Stimulated activated naive CD8-positive, alpha-beta T cell treated with anti-CD3 and anti-CD28 coated beads, Interleukin-15, amount 100 ng/mL, for 72 hours (primary cell): ENCODE data around the gene CCDC24.

ENCODE experiments used
- ATAC-seq: fragments of 150-1000 bp; cut with Tn5 transposase; 2 replicates; pipeline ENCODE4 v1.10.0; 2021; ENCODE audit warnings: mild to moderate bottlenecking, moderate library complexity
- DNase-seq, 2 donors: peaks; one replicate each; pipeline ENCODE4 v3.0.0; 2021 to 2022
- H3K27ac Mint-ChIP-seq, 2 donors: one replicate each; pipeline ENCODE4 v1.8.0; 2022; ENCODE audit warnings: mild to moderate bottlenecking in 2 of 2, mixed read lengths in 2 of 2, moderate library complexity in 2 of 2
- H3K27me3 Mint-ChIP-seq: one replicate; pipeline ENCODE4 v1.8.0; 2022; ENCODE audit warnings: mixed read lengths
- H3K4me1 Mint-ChIP-seq: one replicate; pipeline ENCODE4 v1.8.0; 2022; ENCODE audit warnings: mild to moderate bottlenecking, mixed read lengths
- H3K4me3 Mint-ChIP-seq, 2 donors: one replicate each; pipeline ENCODE4 v1.8.0; 2022; ENCODE audit warnings: mild to moderate bottlenecking in 2 of 2, mixed read lengths in 2 of 2, moderate library complexity in 1 of 2
- H3K9me3 Mint-ChIP-seq, 2 donors: one replicate each; pipeline ENCODE4 v1.8.0; 2022; ENCODE audit warnings: mixed read lengths in 2 of 2

Gene CCDC24

DNA sequence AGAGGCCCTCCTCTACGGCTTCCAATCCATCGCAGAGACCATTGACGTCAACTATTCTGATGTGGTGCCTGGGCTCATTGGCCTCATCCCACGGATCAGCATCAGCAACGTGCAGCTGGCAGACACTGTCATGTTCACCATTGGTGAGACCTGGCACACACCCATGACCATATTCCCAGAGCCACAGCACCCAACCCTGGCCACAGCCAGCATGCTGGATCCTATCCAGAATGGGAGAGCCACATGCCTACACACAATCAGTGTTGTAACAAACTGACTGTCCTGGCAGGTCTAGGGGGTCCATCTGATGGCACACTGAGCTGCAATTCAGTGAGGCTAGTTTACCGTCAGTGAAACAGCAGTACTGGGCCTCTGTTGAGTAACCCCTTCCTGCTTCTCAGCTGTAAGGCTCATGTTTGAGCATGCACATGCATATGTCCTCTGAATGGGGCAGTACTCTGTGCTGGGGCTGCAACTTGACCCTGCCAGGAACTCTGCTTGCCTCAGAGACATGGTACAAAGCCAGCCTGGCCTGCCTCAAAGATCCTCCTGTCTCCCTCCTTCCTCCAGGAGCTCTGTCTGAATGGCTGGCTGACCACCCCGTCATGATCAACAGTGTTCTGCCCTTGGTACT is 33.9 kb upstream of the CCDC24 start:
- Mint-ChIP-seq H3K4me1 (no peaks in the 10 kb centered on the region), H3K27me3 (no peaks in the 10 kb centered on the region), H3K9me3 (no peaks in the 10 kb centered on the region), H3K4me3 (no peak overlapping the region), H3K27ac (no peak overlapping the region)
- ATAC-seq (no peak), DNase-seq (no peak)

DNA sequence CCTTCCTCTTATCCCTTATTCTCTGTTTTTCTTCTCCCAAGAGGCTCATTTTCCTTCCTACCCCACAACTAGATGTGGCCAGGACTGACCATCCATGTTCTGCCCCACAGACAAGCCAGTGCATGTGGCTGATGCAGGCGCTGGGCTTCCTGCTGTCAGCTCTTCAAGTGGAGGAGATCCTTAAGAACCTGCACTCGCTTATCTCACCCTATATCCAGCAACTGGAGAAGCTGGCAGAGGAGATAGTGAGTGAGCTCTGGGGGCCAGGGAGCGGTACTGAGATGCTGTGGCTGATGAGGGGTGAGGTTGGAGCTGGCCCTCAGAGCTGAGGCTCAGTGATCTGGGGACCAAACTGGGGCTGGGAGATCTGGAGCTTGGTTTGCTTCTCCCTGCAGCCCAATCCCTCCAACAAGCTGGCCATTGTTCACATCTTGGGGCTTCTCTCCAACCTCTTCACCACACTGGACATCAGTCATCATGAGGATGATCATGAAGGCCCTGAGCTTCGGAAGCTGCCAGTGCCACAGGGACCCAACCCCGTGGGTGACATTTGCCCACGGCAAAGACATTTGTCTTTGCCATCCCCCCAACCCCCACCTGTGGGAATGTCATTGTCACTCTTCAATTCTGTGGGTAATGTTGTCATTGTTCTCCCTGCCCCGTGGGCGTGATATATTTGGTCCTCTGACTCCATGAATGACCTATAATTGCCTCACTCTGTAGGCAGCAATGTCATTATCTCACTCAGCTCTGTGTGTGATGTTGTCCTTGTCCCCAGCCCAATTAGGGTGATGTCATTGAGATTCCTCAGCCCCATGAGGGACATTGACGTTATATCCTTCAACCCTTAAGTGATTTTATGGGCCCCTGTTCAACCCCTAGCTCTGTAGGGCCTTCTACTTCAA is 32.8 kb upstream of the CCDC24 start:
- Mint-ChIP-seq H3K27me3 (no peaks in the 10 kb centered on the region), H3K27ac (no peak overlapping the region), H3K4me3 (no peak overlapping the region), H3K9me3 (no peaks in the 10 kb centered on the region), H3K4me1 (no peaks in the 10 kb centered on the region)
- no peak for ATAC-seq
- no peak for DNase-seq

DNA sequence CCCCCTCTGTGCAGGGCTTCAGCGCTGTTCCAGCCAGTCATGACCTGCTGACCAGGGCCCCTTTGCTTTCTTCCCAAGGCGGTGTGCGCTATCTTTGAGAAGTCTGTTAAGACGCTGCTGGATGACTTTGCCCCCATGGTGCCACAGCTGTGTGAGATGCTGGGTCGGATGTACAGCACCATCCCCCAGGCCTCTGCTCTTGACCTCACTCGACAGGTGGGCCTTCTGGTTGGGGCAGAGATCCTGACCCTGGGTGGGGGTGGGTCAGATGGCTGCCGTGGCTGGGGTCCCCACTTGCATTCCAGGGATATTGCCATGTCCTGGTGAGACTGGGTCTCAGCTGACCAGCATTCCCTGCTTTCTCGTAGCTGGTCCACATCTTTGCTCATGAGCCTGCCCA is 30.6 kb upstream of the CCDC24 start:
- Mint-ChIP-seq H3K27ac (no peak overlapping the region), H3K9me3 (no peaks in the 10 kb centered on the region)

DNA sequence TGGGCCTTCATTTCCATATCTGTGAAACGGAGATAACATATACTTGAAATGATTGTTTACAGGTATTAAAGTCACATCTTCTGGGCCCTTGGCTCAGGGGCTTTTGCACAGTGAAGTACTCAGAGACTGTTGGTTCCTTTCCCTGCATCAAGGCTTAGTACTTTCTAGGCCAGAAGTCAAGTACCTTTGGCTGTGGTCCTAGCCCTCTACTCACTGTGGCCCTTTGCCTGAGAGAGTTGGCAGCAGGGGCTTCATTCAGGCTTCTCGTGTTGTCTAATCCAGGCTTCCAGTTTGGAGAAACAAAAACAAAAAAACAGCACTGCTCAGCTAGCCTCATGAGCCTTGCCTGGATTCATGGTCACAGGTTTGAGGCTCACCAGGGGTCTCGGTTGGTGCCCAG is 29.7 kb upstream of the CCDC24 start:
- Mint-ChIP-seq H3K4me3 (no peak overlapping the region), H3K27ac (no peak overlapping the region), H3K27me3 (no peaks in the 10 kb centered on the region)

More for the DNA sequence above, 30.6 kb upstream of the CCDC24 start:
- no peaks in the 10 kb centered on the region for H3K27me3 Mint-ChIP-seq
- H3K4me3 Mint-ChIP-seq, result no peak overlapping the region
- ATAC-seq (no peak), DNase-seq (no peak)
- H3K4me1 Mint-ChIP-seq, result no peaks in the 10 kb centered on the region

DNA sequence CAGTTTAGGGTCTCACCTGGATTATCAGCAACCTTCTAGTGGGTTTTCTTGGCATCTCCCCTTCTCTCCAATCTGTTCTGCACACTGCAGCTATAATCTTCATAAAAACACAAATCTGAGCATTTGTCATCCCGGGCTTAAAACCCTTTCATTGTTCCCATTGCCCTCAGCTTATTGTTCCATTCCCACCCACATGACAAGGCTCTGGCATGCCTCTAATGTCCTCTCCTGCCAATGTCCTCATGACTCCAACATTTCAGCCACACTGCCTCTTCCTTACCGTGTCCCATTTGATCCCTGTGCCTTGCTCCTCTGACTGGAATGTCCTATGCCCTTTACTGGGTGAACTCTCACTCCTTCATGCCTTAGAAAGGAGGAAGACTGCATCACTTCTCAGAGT is 29.1 kb upstream of the CCDC24 start:
- Mint-ChIP-seq H3K27me3 (no peaks in the 10 kb centered on the region), H3K27ac (no peak overlapping the region), H3K9me3 (no peaks in the 10 kb centered on the region), H3K4me3 (no peak overlapping the region), H3K4me1 (no peaks in the 10 kb centered on the region)
- no peak for DNase-seq
- no peak for ATAC-seq

More for the DNA sequence above, 29.7 kb upstream of the CCDC24 start:
- no peaks in the 10 kb centered on the region for H3K4me1 Mint-ChIP-seq
- DNase-seq (no peak), ATAC-seq (no peak)
- no peaks in the 10 kb centered on the region for H3K9me3 Mint-ChIP-seq

DNA sequence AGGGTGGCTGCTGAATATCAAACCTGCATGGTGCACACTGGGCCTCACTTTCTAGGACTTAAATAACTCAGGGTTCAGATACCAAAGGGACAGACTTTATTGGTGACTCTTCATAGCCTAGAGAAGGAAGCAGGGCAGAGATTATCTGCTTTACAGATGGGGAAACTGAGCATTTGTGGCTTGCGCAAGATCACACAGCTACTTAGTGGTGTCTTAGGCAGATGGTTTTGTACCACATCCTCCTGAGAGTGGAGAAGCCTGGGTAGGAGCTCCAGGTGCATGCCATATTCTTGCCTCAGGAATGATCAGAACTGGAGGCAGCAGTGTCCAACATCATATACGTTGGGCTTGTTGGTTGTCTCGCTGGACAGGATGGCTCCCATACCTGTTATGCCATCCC is 28.4 kb upstream of the CCDC24 start:
- Mint-ChIP-seq H3K4me1 (no peaks in the 10 kb centered on the region), H3K27ac (no peak overlapping the region), H3K9me3 (no peaks in the 10 kb centered on the region), H3K27me3 (no peaks in the 10 kb centered on the region), H3K4me3 (no peak overlapping the region)
- DNase-seq (no peak), ATAC-seq (no peak)

DNA sequence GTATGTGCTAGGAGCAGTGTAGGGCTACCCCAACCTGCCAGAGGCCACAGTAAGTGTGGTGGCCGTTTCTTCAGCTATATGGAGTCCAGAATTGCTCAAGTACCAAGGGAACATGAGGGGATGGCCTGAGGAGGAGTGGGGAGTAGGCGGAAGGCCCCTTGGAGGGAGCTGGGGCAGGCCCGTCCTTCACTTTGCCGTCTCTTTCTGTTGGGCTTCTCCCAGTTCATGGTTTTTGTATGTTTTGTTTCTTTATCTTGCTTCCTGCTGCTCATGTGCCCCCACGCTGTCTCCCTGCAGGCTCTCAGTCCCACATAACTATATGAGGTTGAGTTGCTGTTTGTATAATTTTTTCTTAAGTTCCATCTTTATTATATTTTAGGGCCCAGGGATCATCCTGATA is 27.5 kb upstream of the CCDC24 start:
- Mint-ChIP-seq H3K27ac (no peak overlapping the region), H3K4me1 (no peaks in the 10 kb centered on the region), H3K27me3 (no peaks in the 10 kb centered on the region), H3K4me3 (no peak overlapping the region), H3K9me3 (no peaks in the 10 kb centered on the region)
- ATAC-seq, result no peak
- no peak for DNase-seq

DNA sequence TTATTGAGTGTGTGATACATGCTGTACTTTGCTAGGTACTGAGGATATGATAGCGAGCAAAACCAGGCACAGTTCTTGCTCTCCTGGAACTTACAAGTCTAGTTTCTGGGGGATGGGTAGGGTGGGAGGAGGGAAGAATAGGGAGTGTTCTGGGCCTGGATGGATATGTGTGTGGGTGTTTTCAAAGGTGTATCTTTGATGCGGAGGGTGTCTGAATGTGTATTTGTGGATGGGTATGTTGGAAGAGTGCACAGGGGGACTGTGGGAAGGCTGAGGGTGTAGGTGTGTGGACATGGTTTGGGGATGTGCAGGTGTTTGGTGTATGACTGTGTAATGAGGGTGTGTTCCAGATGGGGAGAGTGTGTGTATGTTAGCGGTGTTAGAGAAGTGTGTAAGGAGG is 26.1 kb upstream of the CCDC24 start:
- no peaks in the 10 kb centered on the region for H3K27me3 Mint-ChIP-seq
- DNase-seq (no peak), ATAC-seq (no peak)
- no peak overlapping the region for H3K4me3 Mint-ChIP-seq
- H3K27ac Mint-ChIP-seq, result no peak overlapping the region
- peaks cover 12% of the 10 kb centered on the region for H3K4me1 Mint-ChIP-seq
- no peaks in the 10 kb centered on the region for H3K9me3 Mint-ChIP-seq

DNA sequence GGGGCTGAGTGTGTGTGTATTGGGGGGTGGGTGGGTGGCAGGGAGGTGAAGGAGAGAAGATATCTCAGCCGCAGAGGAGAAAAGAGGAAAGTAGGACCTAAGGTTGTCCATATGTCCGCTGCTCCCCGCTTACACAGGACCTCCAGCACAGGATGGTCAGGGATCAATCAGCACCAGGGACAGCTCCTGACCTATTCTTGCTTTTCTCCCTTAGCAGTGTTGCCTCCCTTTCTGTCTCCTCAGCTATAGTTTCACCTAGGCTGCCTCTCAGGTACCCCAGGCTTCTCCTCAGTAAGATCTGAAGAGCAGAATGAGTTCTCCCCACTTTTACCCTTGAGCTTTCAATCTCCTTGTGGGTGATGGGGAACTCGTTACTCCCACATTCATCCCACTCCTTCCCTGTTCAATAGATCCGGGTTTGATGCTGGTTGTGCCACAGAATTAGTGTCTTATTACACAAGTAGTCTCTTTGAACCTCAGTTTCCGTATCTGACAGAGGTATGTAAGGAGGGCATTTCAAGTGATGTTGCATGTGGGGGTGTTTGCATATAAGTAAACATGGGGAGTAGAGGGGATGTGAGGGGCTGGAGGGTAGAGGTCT is 23.0 kb upstream of the CCDC24 start:
- H3K9me3 Mint-ChIP-seq, result no peaks in the 10 kb centered on the region
- H3K4me1 Mint-ChIP-seq, result peaks cover 33% of the 10 kb centered on the region
- ATAC-seq (no peak), DNase-seq (no peak)
- no peak overlapping the region for H3K27ac Mint-ChIP-seq
- no peak overlapping the region for H3K4me3 Mint-ChIP-seq
- no peaks in the 10 kb centered on the region for H3K27me3 Mint-ChIP-seq

DNA sequence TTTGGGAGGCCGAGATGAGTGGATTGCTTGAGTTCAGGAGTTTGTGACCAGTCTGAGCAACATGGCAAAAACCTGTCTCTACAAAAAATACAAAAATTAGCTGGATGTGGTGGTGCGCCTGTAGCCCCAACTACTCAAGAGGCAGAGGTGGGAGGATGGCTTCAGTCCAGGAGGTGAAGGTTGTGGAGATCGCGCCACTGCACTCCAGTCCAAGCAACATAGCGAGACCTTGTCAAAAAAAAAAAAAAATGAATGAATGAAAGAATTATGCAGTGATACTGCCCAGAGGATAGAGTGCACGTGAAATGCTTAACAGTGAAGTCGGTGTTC is 22.0 kb upstream of the CCDC24 start:
- H3K27me3 Mint-ChIP-seq, result no peaks in the 10 kb centered on the region
- DNase-seq (no peak), ATAC-seq (no peak)
- H3K9me3 Mint-ChIP-seq, result no peaks in the 10 kb centered on the region
- peak overlapping the region; percentile 89 to 98 for H3K4me3 Mint-ChIP-seq
- no peak overlapping the region for H3K27ac Mint-ChIP-seq
- H3K4me1 Mint-ChIP-seq, result peaks cover 42% of the 10 kb centered on the region

DNA sequence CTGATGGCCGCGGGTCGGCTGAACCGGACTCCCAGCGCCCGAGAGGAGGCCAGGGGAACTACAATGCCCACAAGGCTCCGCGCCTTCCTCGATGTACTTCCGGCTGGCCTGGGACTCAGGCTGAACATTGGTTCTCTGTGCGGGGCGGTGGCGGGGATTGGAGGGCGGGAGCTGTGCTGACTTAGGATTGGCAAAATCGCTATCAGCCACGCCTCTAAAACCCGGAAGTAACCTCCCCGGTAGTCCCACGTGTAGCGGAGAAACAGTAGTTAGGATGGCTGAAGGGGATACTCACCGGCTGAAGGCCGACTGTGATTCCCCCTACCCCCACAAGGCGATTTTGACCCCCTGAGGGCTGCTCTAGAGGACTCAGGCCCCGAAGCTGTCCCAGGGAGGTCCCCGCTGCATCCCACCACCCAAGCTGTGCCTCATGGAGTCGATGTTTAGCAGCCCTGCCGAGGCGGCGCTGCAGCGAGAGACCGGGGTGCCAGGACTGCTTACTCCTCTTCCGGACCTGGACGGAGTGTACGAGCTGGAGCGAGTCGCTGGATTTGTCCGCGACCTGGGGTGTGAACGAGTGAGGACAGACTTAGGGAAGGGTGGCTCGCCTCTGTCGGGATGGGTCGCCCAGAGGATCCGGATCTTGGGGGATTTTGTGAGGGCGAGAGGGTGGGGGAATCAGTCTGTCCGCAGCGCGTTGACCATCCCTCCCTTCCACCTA is 21.5 kb upstream of the CCDC24 start, which contains the start of gene DPH2:
DPH2 (plus strand) TSS at position 265 of the 721 bp plus-strand sequence; CDS start at position 431, 166 bp downstream.
- Mint-ChIP-seq H3K9me3 (no peaks in the 10 kb centered on the region), H3K27ac (peak within 1 kb of the TSS; percentile 90 to 93), H3K27me3 (no peaks in the 10 kb centered on the region), H3K4me3 (peak within 1 kb of the TSS; percentile 89 to 98), H3K4me1 (peaks cover 43% of the 10 kb centered on the region)
- DNase-seq, result peak; percentile 83 to 92
- peak; percentile 94 for ATAC-seq

DNA sequence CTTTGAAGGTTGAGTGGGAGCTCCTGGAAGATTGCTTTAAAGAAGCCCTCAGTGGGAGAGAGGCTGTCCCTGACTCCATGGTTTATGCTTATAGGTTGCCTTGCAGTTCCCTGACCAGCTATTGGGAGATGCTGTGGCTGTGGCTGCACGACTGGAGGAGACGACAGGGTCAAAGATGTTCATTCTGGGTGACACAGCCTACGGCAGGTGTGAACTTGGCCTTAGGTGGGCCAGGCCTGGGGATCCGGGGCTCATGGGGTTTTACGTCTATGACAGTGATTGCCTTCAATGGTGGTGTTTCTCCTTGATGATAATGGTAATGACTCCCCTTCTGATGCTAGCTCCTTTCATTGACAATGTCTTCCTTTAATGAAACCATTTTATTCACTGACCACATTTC is 20.9 kb upstream of the CCDC24 start:
- Mint-ChIP-seq H3K27ac (peak overlapping the region; percentile 86 to 93), H3K4me3 (peak overlapping the region; percentile 89 to 98), H3K4me1 (peaks cover 43% of the 10 kb centered on the region), H3K9me3 (no peaks in the 10 kb centered on the region), H3K27me3 (no peaks in the 10 kb centered on the region)
- ATAC-seq (no peak), DNase-seq (no peak)

DNA sequence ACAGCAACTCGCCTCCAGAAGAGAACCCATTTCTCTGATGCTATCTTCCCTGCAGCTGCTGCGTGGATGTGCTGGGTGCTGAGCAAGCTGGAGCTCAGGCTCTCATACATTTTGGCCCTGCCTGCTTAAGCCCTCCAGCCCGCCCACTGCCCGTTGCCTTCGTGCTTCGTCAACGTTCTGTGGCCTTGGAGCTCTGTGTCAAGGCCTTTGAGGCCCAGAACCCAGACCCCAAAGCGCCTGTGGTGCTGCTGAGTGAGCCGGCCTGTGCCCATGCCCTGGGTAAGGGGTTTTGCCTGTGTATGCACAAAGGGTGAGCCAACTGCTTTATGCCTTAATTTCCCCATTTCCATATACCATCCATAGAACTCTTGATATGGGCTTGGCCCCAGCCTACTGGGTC is 20.5 kb upstream of the CCDC24 start:
- ATAC-seq (no peak), DNase-seq (no peak)
- Mint-ChIP-seq H3K27ac (peak overlapping the region; percentile 40 to 90), H3K4me3 (peak overlapping the region; percentile 89 to 98), H3K9me3 (no peaks in the 10 kb centered on the region), H3K27me3 (no peaks in the 10 kb centered on the region), H3K4me1 (peaks cover 47% of the 10 kb centered on the region)

DNA sequence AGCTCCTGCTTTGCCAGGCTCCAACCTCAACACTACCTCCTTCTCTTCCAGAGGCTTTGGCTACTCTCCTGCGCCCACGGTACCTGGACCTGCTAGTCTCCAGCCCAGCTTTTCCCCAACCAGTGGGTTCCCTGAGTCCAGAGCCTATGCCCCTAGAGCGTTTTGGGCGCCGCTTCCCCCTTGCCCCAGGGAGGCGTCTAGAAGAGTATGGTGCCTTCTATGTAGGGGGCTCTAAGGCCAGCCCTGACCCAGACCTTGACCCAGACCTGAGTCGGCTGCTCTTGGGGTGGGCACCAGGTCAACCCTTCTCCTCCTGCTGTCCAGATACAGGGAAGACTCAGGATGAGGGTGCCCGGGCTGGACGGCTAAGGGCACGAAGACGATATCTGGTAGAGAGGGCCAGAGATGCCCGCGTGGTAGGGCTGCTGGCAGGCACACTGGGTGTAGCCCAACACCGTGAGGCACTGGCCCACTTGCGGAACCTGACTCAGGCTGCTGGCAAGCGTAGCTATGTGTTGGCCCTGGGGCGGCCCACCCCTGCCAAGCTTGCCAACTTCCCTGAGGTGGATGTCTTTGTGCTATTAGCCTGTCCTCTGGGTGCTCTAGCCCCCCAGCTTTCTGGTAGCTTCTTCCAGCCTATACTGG is 19.9 kb upstream of the CCDC24 start:
- H3K27ac Mint-ChIP-seq, result no peak overlapping the region

DNA sequence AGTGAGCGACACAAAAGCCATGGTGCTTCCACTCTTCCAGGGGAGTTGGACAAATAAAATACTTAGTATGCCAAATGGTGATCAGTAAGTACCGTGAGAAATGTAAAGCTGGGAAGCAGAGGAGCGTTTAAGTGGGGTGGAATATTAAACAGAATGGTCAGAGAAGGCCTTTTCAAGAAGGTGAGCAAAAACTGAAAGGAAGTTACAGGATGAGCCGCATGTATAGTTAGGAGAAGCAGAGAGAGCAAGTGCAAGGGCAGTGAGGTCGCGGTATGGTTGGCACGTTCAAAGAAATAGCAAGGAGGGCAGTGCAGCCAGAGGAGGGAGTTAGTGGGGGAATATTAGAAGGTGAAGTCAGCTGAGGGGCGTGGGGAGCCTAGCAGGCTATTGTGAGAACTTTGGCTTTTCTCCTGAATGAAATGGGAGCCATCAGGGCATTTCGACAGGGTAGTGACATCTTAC is 17.4 kb upstream of the CCDC24 start:
- Mint-ChIP-seq H3K4me3 (peak overlapping the region; percentile 94 to 95), H3K9me3 (no peaks in the 10 kb centered on the region), H3K27me3 (no peaks in the 10 kb centered on the region), H3K27ac (peak overlapping the region; percentile 95 to 96), H3K4me1 (peaks cover 77% of the 10 kb centered on the region)
- DNase-seq, result no peak
- ATAC-seq, result no peak

More for the DNA sequence above, 19.9 kb upstream of the CCDC24 start:
- ATAC-seq (no peak), DNase-seq (no peak)
- H3K4me3 Mint-ChIP-seq, result peak overlapping the region; percentile 89 to 98
- no peaks in the 10 kb centered on the region for H3K27me3 Mint-ChIP-seq
- H3K9me3 Mint-ChIP-seq, result no peaks in the 10 kb centered on the region
- H3K4me1 Mint-ChIP-seq, result peaks cover 52% of the 10 kb centered on the region
